Testis (tissue), 2 donors: ENCODE results near the gene EIF1B.

ENCODE experiments used
- CTCF ChIP-seq, 3 experiments: fragments of 450-650 bp in 2 of 3; fragments of 200-600 bp in 1 of 3; sonication (generic) in 1 of 3; IDR thresholded peaks; one replicate each; pipeline ENCODE4 v1.5.1; 2016 to 2019; ENCODE audit warnings: antibody characterized with exemption in 3 of 3, mild to moderate bottlenecking in 2 of 3, moderate library complexity in 1 of 3
- POLR2A ChIP-seq: fragments of 450-650 bp; IDR thresholded peaks from one replicate; pipeline ENCODE4 v1.6.1; 2017; ENCODE audit warnings: antibody characterized with exemption, mild to moderate bottlenecking, moderate library complexity

- TF ChIP-seq CTCF (IDR thresholded peaks at IDR 0.05) (no peak), POLR2A (no peak)
Observed at GRCh38 chr3:40287248-40287647, 22.3 kb upstream of the EIF1B start.
